Measurements from ENCODE around the gene AHRR. TPM values are rescaled to one million over a fixed set of nuclear protein-coding genes. Genes with fewer than 3 reads are reported as not detected.
"Not testable (repeated sequence)": the region's sequence is repeated elsewhere in the genome, so short reads cannot be mapped to it uniquely, and the experiment has no call there.

AHRR gene
- total RNA-seq, 1 donor, result 31.9 TPM

- TF ChIP-seq, protein P1, sequence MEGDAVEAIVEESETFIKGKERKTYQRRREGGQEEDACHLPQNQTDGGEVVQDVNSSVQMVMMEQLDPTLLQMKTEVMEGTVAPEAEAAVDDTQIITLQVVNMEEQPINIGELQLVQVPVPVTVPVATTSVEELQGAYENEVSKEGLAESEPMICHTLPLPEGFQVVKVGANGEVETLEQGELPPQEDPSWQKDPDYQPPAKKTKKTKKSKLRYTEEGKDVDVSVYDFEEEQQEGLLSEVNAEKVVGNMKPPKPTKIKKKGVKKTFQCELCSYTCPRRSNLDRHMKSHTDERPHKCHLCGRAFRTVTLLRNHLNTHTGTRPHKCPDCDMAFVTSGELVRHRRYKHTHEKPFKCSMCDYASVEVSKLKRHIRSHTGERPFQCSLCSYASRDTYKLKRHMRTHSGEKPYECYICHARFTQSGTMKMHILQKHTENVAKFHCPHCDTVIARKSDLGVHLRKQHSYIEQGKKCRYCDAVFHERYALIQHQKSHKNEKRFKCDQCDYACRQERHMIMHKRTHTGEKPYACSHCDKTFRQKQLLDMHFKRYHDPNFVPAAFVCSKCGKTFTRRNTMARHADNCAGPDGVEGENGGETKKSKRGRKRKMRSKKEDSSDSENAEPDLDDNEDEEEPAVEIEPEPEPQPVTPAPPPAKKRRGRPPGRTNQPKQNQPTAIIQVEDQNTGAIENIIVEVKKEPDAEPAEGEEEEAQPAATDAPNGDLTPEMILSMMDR (IDR thresholded peaks at IDR 0.05; ENCODE audit: insufficient read depth, low read length), result no peak
- H3K4me3 ChIP-seq (ENCODE audit: low read depth, low read length), result no peak overlapping the region
- DNase-seq (ENCODE audit: low read depth), result no peak
These were observed 79.9 kb downstream of the AHRR start for GRCh38 chr5:401146-402034.

GRCh38 chr5:402219-402614 lies 80.7 kb downstream of the AHRR start:
- DNase-seq (ENCODE audit: low read depth); H3K4me3 ChIP-seq (ENCODE audit: low read depth, low read length): not testable (repeated sequence)

DNA sequence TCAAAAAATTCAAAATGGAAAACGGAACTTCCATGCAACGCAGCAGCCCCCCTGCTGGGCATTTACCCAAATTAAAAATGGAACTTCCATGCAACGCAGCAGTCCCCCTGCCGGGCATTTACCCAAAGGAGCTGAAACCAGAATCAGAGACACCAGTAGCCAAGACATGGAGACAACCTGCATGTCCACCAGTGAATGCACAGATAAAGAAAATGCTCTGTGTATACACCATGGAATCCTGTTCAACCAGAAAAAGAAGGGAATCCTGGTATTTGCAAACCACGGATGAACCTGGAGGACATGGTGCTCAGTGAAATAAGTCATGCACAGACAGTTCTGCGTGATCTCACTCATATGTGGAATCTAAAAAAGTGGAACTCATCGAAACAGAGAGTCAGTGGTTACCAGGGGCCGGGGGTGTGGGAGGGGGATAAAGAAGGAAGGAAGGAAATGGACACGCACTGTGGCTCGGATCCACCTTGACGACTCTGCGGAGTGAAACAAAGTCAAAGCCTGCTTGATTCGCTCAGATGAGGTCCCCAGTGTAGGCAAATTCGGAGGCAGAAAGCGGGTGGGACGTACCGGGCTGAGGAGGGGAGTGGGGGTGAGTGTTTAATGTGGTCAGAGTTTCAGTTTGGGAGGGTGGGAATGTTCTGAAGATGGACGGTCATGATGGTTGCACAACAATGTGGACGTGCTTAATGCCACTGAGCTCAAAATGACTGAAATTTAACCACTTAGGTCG lies 81.3 kb downstream of the AHRR start:
- H3K4me3 ChIP-seq (ENCODE audit: low read depth, low read length), result no peak overlapping the region
- TF ChIP-seq, protein P1 (IDR thresholded peaks at IDR 0.05; ENCODE audit: insufficient read depth, low read length), result no peak
- no peak for DNase-seq (ENCODE audit: low read depth)

DNA sequence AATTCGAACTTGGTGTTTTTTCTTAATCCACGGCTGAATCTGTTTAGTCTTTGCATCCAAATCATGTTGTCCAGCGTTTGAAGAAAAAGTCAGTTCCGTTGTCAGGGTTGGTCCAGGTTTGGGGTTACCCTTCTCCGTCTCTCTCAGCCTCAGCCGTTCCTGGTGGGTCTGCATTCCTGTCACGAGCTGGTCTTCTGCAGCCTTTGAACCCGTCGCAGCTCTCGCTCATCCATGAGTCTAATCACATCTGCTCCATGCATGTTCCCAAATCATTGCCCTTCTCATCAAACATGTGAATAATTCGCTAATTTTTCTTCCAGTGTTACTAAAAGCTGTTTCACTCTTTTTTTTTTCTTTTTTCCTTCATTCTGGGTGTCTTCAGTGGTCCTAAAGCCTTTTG lies 82.5 kb downstream of the AHRR start:
- DNase-seq (ENCODE audit: low read depth), result no peak
- TF ChIP-seq, protein P1 (IDR thresholded peaks at IDR 0.05; ENCODE audit: insufficient read depth, low read length), result no peak
- no peak overlapping the region for H3K4me3 ChIP-seq (ENCODE audit: low read depth, low read length)

DNA sequence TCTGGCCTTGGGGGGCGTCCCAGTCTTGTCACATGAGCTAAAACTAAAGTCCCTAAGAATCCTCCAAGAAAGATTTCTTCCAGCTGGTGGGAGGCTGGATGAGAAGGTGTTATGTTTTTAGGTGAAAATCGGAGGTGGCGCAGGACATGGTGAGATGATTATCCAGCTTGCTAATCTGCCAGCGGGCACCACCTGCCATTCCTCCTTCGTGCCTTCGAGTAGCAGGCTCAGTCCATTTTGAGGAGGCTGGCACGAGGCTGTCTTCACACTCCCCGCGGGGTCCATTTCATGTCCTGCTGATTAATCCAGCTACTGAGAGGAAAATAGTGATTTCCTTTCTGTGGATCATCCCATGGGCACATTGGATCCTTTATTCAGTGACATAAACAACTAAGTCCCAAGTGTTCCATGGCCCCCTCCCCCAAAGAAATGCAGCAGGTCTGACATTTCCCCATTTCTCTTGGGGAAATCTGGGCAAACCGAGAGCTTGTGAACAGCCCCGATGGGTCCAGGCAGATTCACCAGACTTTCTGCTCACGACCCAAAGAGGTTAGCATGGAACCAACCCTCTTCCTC lies 83.2 kb downstream of the AHRR start:
- no peak overlapping the region for H3K4me3 ChIP-seq (ENCODE audit: low read depth, low read length)
- DNase-seq (ENCODE audit: low read depth), result no peak
- TF ChIP-seq, protein P1 (IDR thresholded peaks at IDR 0.05; ENCODE audit: insufficient read depth, low read length), result no peak

GRCh38 chr5:405421-405820 lies 83.9 kb downstream of the AHRR start:
- H3K4me3 ChIP-seq (ENCODE audit: low read depth, low read length), result no peak overlapping the region
- no peak for DNase-seq (ENCODE audit: low read depth)
- TF ChIP-seq, protein P1 (IDR thresholded peaks at IDR 0.05; ENCODE audit: insufficient read depth, low read length), result no peak

- TF ChIP-seq, protein P1 (IDR thresholded peaks at IDR 0.05; ENCODE audit: insufficient read depth, low read length), result no peak
- no peak overlapping the region for H3K4me3 ChIP-seq (ENCODE audit: low read depth, low read length)
- DNase-seq (ENCODE audit: low read depth), result no peak
These were observed 84.5 kb downstream of the AHRR start for GRCh38 chr5:406041-406440.

Measured in fibroblast of the aortic adventitia (primary cell).